HepG2 (cell line): ENCODE results near the gene STPG4. TPM values are rescaled to one million over a fixed set of nuclear protein-coding genes. Genes with fewer than 3 reads are reported as not detected.

Experiments used
- ATAC-seq: fragments of 200-7000 bp; cut with Tn5 transposase; 3 replicates; pipeline ENCODE4 v1.9.1; 2020; ENCODE audit warnings: mild to moderate bottlenecking, moderate library complexity
- BruUV-seq: library from RNA; stranded (reverse); fragments of 400-500 nt; replicated peaks from 2 replicates; lab custom pipeline; 2021; lab: Mats Ljungman, UMichigan
- CTCF ChIA-PET: fragments of 300-600 bp; formaldehyde crosslinking; extraction: SDS; loops from one replicate; lab custom pipeline; 2021; ENCODE audit warnings: low total read pairs, inconsistent platforms, low intra/inter-chr PET ratio; lab: Yijun Ruan, JAX
- POLR2A ChIA-PET: fragments of 350-600 bp; sonication (Branson Sonifier 250); formaldehyde crosslinking; loops from one replicate; lab custom pipeline; 2020; ENCODE audit warnings: antibody characterized with exemption, inconsistent platforms; lab: Yijun Ruan, JAX
- DNase-seq: peaks from one replicate; pipeline ENCODE4 v3.0.0-alpha.2; 2015; ENCODE audit warnings: low spot score
- FAIRE-seq: peaks from 3 replicates; lab custom pipeline; 2011; peaks lifted over from hg19 to GRCh38; lab: Jason Lieb, UNC
- H2AFZ ChIP-seq: one replicate; pipeline ENCODE4 v1.6.1; 2011; ENCODE audit warnings: low read length, inconsistent platforms
- H3K27ac ChIP-seq: fragments of 300-600 bp; 3 replicates; pipeline ENCODE4 v1.8.0; 2011; ENCODE audit warnings: mixed run types, mild to moderate bottlenecking, mixed read lengths, low read length, inconsistent platforms; ENCODE audit not compliant: insufficient read depth; ENCODE audit errors: extremely low read length
- H3K27me3 ChIP-seq, 2 experiments: fragments of 200-600 bp in 1 of 2; 2 replicates in 1 of 2; 3 replicates in 1 of 2; pipeline versions ENCODE4 v1.6.0 to v1.8.0; 2011; ENCODE audit warnings: low read length in 2 of 2, mild to moderate bottlenecking in 2 of 2, moderate library complexity in 2 of 2, inconsistent platforms in 1 of 2; ENCODE audit not compliant: insufficient read depth in 2 of 2, control insufficient read depth in 1 of 2
- H3K36me3 ChIP-seq, 2 experiments: fragments of 200-600 bp in 1 of 2; replicated peaks in 1 of 2; 2 replicates in 1 of 2; 3 replicates in 1 of 2; pipeline versions ENCODE4 v1.5.1 to v1.8.0; 2011; ENCODE audit warnings: low read length in 2 of 2, inconsistent platforms in 1 of 2; ENCODE audit not compliant: insufficient read depth in 2 of 2, control insufficient read depth in 1 of 2
- H3K4me1 ChIP-seq: 2 replicates; pipeline ENCODE4 v1.5.1; 2012; ENCODE audit warnings: low read length, inconsistent platforms; ENCODE audit not compliant: insufficient read depth
- H3K4me2 ChIP-seq: 2 replicates; pipeline ENCODE4 v1.6.0; 2011; ENCODE audit warnings: low read depth, low read length, inconsistent platforms
- H3K4me3 ChIP-seq, 3 experiments: fragments of 200-600 bp in 1 of 3; sonication (generic), shearing (Covaris generic) in 1 of 3; replicated peaks in 1 of 3; 2 replicates each; pipeline ENCODE4 v1.5.1; 2011 to 2016; ENCODE audit warnings: low read length in 3 of 3, inconsistent platforms in 2 of 3, low read depth in 2 of 3, mild to moderate bottlenecking in 2 of 3, control low read depth in 1 of 3, mixed read lengths in 1 of 3; ENCODE audit not compliant: insufficient read depth in 1 of 3
- H3K79me2 ChIP-seq: one replicate; pipeline ENCODE4 v1.6.1; 2011; ENCODE audit warnings: low read length, inconsistent platforms; ENCODE audit not compliant: insufficient read depth
- H3K9ac ChIP-seq: 2 replicates; pipeline ENCODE4 v1.6.0; 2011; ENCODE audit warnings: mild to moderate bottlenecking, low read depth, low read length, inconsistent platforms; ENCODE audit not compliant: insufficient read depth
- H3K9me3 ChIP-seq: 2 replicates; pipeline ENCODE4 v1.5.1; 2012; ENCODE audit warnings: mild to moderate bottlenecking, low read length
- H4K20me1 ChIP-seq: 2 replicates; pipeline ENCODE4 v1.6.0; 2011; ENCODE audit warnings: inconsistent platforms, mild to moderate bottlenecking, low read length, moderate library complexity; ENCODE audit not compliant: insufficient read depth
- ARID2 ChIP-seq: sonication (generic); formaldehyde crosslinking; IDR thresholded peaks from 2 replicates; pipeline ENCODE4 v1.8.1; 2022; ENCODE audit warnings: mild to moderate bottlenecking, missing genetic modification reagents, borderline replicate concordance
- RBFOX2 ChIP-seq: fragments of 200-400 bp; formaldehyde crosslinking; IDR thresholded peaks from 2 replicates; pipeline ENCODE4 v1.6.1; 2017; ENCODE audit warnings: low read depth, mild to moderate bottlenecking, low read length
- ZBTB33 ChIP-seq: sonication (generic); formaldehyde crosslinking; IDR thresholded peaks from 2 replicates; pipeline ENCODE4 v1.4.0; 2020; ENCODE audit warnings: missing genetic modification reagents
- ZNF704 ChIP-seq: sonication (generic); formaldehyde crosslinking; IDR thresholded peaks from 2 replicates; pipeline ENCODE4 v1.8.1; 2023; ENCODE audit warnings: mild to moderate bottlenecking, inconsistent platforms, moderate library complexity, missing genetic modification reagents, borderline replicate concordance
- ZNF770 ChIP-seq: sonication (generic); formaldehyde crosslinking; IDR thresholded peaks from 2 replicates; pipeline ENCODE4 v1.5.0; 2020; ENCODE audit warnings: mild to moderate bottlenecking, missing genetic modification reagents
- WGBS: methylation state at CpG from one replicate; pipeline ENCODE4 v1.1.6; 2017; ENCODE audit warnings: low lambda C conversion rate; 5-methylcytosine and 5-hydroxymethylcytosine counted together
- in situ Hi-C: cut with HindIII; loops from 2 replicates; pipeline ENCODE4 v1.10.0; 2017; ENCODE audit warnings: low pct_unique_long_range_greater_than_20kb; ENCODE audit not compliant: extremely low pct_ligation_motif_present
- intact Hi-C: fragments of 100-400 bp; cut with micrococcal nuclease; formaldehyde crosslinking; loops from one replicate; pipeline ENCODE4 v1.10.0; 2022; ENCODE audit not compliant: unreplicated experiment
- polyA plus RNA-seq, 8 experiments: library from polyadenylated mRNA; depleted of rRNA in 3 of 8; stranded (reverse) in 7 of 8; unstranded in 1 of 8; fragments of >200 nt; fragmentation: Illumina TruSeq in 4 of 8; extraction: Trizol in 4 of 8; gene quantifications; 2 replicates each; pipeline versions ENCODE4 v1.2.1 to v1.2.3, GENCODE V29; 2011 to 2016; ENCODE audit warnings: low read depth in 4 of 8, missing spikeins in 1 of 8, mixed read lengths in 1 of 8; ENCODE audit not compliant: insufficient read depth in 1 of 8
- total RNA-seq, 5 experiments: library from RNA; depleted of rRNA; stranded (reverse); fragments of >200 nt; fragmentation: Illumina TruSeq; extraction: Trizol; gene quantifications; 2 replicates each; pipeline ENCODE4 v1.2.3, GENCODE V29; 2016; ENCODE audit warnings: low read depth in 1 of 5

The STPG4 gene
- total and polyA plus RNA-seq, 2 of the 13 experiments (the other 11 are each of a cell fraction or from before 2014, with no cell fraction given): 0.11 to 0.15 TPM

GRCh38 chr2:47134386-47135090, 20.6 kb downstream of the STPG4 start:
- Histone ChIP-seq H3K4me2 (no peak overlapping the region), H3K36me3 (no peaks in the 10 kb centered on the region), H3K4me3 (no peak overlapping the region), H4K20me1 (no peaks in the 10 kb centered on the region), H3K9me3 (peaks cover 9% of the 10 kb centered on the region; the same call in 1 of the 2 replicates), H3K27me3 (no peaks in the 10 kb centered on the region), H3K4me1 (peaks cover 15% of the 10 kb centered on the region), H3K79me2 (no peaks in the 10 kb centered on the region), H3K9ac (no peak overlapping the region), H2AFZ (no peak overlapping the region), H3K27ac (no peak overlapping the region)
- DNase-seq (no peak), FAIRE-seq (no peak), ATAC-seq (no peak)
- BruUV-seq: no TSS peak
- CTCF ChIA-PET: no interaction called here
- TF ChIP-seq ARID2 (CRISPR knock-in tag) (0 out of 2 replicates have a peak, but pooled peaks have one; percentile 38), ZNF704 (CRISPR knock-in tag) (no peak)
- intact Hi-C loops (no loop called here), in situ Hi-C loops (no loop called here)
- POLR2A ChIA-PET: interaction anchor here (0.8 kb wide), 1 partner anchor 56 kb away, joined by 3 read pairs; no protein-coding TSS in a partner anchor
- 32% methylated on average over 3 of the region's 3 CpGs for WGBS

GRCh38 chr2:47133046-47133445, 22.1 kb downstream of the STPG4 start:
- FAIRE-seq: no peak
- Histone ChIP-seq H3K4me1 (peaks cover 30% of the 10 kb centered on the region), H3K27ac (no peak overlapping the region), H3K4me2 (no peak overlapping the region), H3K27me3 (no peaks in the 10 kb centered on the region), H3K36me3 (no peaks in the 10 kb centered on the region), H3K4me3 (no peak overlapping the region), H3K79me2 (no peaks in the 10 kb centered on the region), H2AFZ (no peak overlapping the region)
- ChIA-PET CTCF (no interaction called here), POLR2A (no interaction called here)
- DNase-seq: no peak
- no peak for ATAC-seq
- in situ Hi-C loops: no loop called here
- WGBS: 91% methylated on average over 4 of the region's 4 CpGs
- TF ChIP-seq ZNF770 (CRISPR knock-in tag): peak; percentile 40; the same call in 1 of the 2 replicates
- peak; percentile 65; the same call in 1 of the 2 replicates for TF ChIP-seq ZBTB33 (CRISPR knock-in tag)
- TF ChIP-seq RBFOX2: no peak
- TF ChIP-seq, all 625 proteins: peak for 2
- Histone ChIP-seq H3K9me3 (peaks cover 9% of the 10 kb centered on the region; the same call in 1 of the 2 replicates), H3K9ac (no peak overlapping the region), H4K20me1 (no peaks in the 10 kb centered on the region)
- no TSS peak for BruUV-seq
- intact Hi-C loops: no loop called here
